ENCODE measurements around the gene NEDD4L. TPM values are rescaled to one million over a fixed set of nuclear protein-coding genes. Genes with fewer than 3 reads are reported as not detected.
A peak's percentile ranks its signal among the peaks of the same experiment; 100 is the strongest.

NEDD4L gene
- total RNA-seq, 2 experiments from 2014 or later, result 11.2 to 13.7 TPM

DNA sequence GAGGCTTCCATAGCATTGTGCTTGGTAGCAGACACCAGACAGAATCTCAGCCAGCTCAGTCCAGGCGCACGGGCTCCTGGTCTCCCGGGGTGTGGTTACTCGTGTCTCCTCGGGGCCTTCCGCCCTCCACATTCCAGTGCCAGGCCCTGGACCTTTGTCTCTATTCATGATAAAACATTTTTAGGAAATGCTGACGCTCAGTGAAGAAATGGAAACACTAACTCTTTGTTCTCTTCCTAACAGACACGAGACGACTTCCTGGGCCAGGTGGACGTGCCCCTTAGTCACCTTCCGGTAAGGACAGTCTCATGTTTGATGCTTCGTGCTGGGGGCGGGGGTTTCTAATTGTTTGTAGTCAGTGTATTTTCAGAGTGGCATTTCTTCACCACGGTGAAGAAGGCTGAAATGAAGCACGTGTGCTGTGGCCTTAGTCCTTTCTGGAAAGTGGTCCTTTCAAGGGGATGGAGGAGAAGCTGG is 271.8 kb downstream of the NEDD4L start:
- TF ChIP-seq, protein P1, sequence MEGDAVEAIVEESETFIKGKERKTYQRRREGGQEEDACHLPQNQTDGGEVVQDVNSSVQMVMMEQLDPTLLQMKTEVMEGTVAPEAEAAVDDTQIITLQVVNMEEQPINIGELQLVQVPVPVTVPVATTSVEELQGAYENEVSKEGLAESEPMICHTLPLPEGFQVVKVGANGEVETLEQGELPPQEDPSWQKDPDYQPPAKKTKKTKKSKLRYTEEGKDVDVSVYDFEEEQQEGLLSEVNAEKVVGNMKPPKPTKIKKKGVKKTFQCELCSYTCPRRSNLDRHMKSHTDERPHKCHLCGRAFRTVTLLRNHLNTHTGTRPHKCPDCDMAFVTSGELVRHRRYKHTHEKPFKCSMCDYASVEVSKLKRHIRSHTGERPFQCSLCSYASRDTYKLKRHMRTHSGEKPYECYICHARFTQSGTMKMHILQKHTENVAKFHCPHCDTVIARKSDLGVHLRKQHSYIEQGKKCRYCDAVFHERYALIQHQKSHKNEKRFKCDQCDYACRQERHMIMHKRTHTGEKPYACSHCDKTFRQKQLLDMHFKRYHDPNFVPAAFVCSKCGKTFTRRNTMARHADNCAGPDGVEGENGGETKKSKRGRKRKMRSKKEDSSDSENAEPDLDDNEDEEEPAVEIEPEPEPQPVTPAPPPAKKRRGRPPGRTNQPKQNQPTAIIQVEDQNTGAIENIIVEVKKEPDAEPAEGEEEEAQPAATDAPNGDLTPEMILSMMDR (IDR thresholded peaks at IDR 0.05), result no peak
- CTCF ChIA-PET, result no interaction called here
- H3K9me3 ChIP-seq (ENCODE audit: control insufficient read depth in 1 of 2, insufficient read depth in 1 of 2, low read length in 2 of 2), result no peaks in the 10 kb centered on the region
- DNase-seq, result no peak
- no peaks in the 10 kb centered on the region for H3K27me3 ChIP-seq (ENCODE audit: control insufficient read depth in 1 of 2, insufficient read depth in 2 of 2, low read length in 2 of 2)
- no peaks in the 10 kb centered on the region for H3K36me3 ChIP-seq (ENCODE audit: insufficient read depth, low read length)
- intact Hi-C loops (cut with DNase I, micrococcal nuclease), result no loop called here
- H3K36me3 Mint-ChIP-seq (ENCODE audit: low read depth), result no peaks in the 10 kb centered on the region
- POLR2A ChIA-PET, result no interaction called here
- H3K27me3 Mint-ChIP-seq, result no peaks in the 10 kb centered on the region
- H3K9me3 Mint-ChIP-seq, result no peaks in the 10 kb centered on the region
- peak overlapping the region; percentile 25 for H3K27ac Mint-ChIP-seq
- peaks cover 62% of the 10 kb centered on the region for H3K4me1 Mint-ChIP-seq (ENCODE audit: low read depth)
- no peak overlapping the region for H3K4me3 ChIP-seq (ENCODE audit: low read length)
- ATAC-seq (ENCODE audit: poor library complexity), result no peak
- H3K4me1 ChIP-seq (ENCODE audit: insufficient read depth, low read length), result peaks cover 30% of the 10 kb centered on the region
- no peak overlapping the region for H3K4me3 Mint-ChIP-seq
- no peak overlapping the region for H3K27ac ChIP-seq (ENCODE audit: low read depth in 1 of 2, low read length in 2 of 2)

GRCh38 chr18:58316396-58317342 is 272.6 kb downstream of the NEDD4L start:
- no peaks in the 10 kb centered on the region for H3K36me3 ChIP-seq (ENCODE audit: insufficient read depth, low read length)
- no peak overlapping the region for H3K4me3 Mint-ChIP-seq
- no peaks in the 10 kb centered on the region for H3K36me3 Mint-ChIP-seq (ENCODE audit: low read depth)
- H3K4me3 ChIP-seq (ENCODE audit: low read length), result no peak overlapping the region
- ChIA-PET CTCF (no interaction called here), POLR2A (interaction anchor here (1.0 kb wide), 1 partner anchor 9 kb away, joined by 5 read pairs; no protein-coding TSS in a partner anchor)
- peaks cover 55% of the 10 kb centered on the region for H3K4me1 Mint-ChIP-seq (ENCODE audit: low read depth)
- H3K27me3 Mint-ChIP-seq, result no peaks in the 10 kb centered on the region
- H3K27ac ChIP-seq (ENCODE audit: low read depth in 1 of 2, low read length in 2 of 2), result no peak overlapping the region
- TF ChIP-seq, protein P1 (IDR thresholded peaks at IDR 0.05), result no peak
- peaks cover 25% of the 10 kb centered on the region for H3K4me1 ChIP-seq (ENCODE audit: insufficient read depth, low read length)
- intact Hi-C loops (cut with DNase I, micrococcal nuclease), result no loop called here
- no peaks in the 10 kb centered on the region for H3K9me3 ChIP-seq (ENCODE audit: control insufficient read depth in 1 of 2, insufficient read depth in 1 of 2, low read length in 2 of 2)
- no peaks in the 10 kb centered on the region for H3K9me3 Mint-ChIP-seq
- ATAC-seq (ENCODE audit: poor library complexity) (peak; percentile 21), DNase-seq (peak in 4 of 14 experiments; percentile 22 to 36 (median 36))
- H3K27ac Mint-ChIP-seq, result peak overlapping the region; percentile 28
- no peaks in the 10 kb centered on the region for H3K27me3 ChIP-seq (ENCODE audit: control insufficient read depth in 1 of 2, insufficient read depth in 2 of 2, low read length in 2 of 2)

GRCh38 chr18:58319719-58320118 is 275.7 kb downstream of the NEDD4L start:
- H3K9me3 Mint-ChIP-seq, result no peaks in the 10 kb centered on the region
- no peaks in the 10 kb centered on the region for H3K9me3 ChIP-seq (ENCODE audit: control insufficient read depth in 1 of 2, insufficient read depth in 1 of 2, low read length in 2 of 2)
- H3K27me3 Mint-ChIP-seq, result no peaks in the 10 kb centered on the region
- ChIA-PET POLR2A (no interaction called here), CTCF (no interaction called here)
- no peak overlapping the region for H3K4me3 ChIP-seq (ENCODE audit: low read length)
- H3K36me3 ChIP-seq (ENCODE audit: insufficient read depth, low read length), result no peaks in the 10 kb centered on the region
- H3K4me1 ChIP-seq (ENCODE audit: insufficient read depth, low read length), result peaks cover 21% of the 10 kb centered on the region
- DNase-seq (no peak), ATAC-seq (ENCODE audit: poor library complexity) (no peak)
- no peak overlapping the region for H3K27ac Mint-ChIP-seq
- H3K36me3 Mint-ChIP-seq (ENCODE audit: low read depth), result no peaks in the 10 kb centered on the region
- H3K4me1 Mint-ChIP-seq (ENCODE audit: low read depth), result peaks cover 40% of the 10 kb centered on the region
- TF ChIP-seq, protein P1 (IDR thresholded peaks at IDR 0.05), result no peak
- intact Hi-C loops (cut with DNase I, micrococcal nuclease), result loop anchor here in 1 of 2 experiments (5.0 to 10.0 kb wide), 4 partner anchors 137 to 437 kb away; partner anchors contain the start of gene NEDD4L
- no peaks in the 10 kb centered on the region for H3K27me3 ChIP-seq (ENCODE audit: control insufficient read depth in 1 of 2, insufficient read depth in 2 of 2, low read length in 2 of 2)
- H3K4me3 Mint-ChIP-seq, result no peak overlapping the region
- no peak overlapping the region for H3K27ac ChIP-seq (ENCODE audit: low read depth in 1 of 2, low read length in 2 of 2)

All from CD4-positive, alpha-beta T cell (primary cell).